WTC11 (cell line): ENCODE data around the gene SLC20A1. TPM values are rescaled to one million over a fixed set of nuclear protein-coding genes. Genes with fewer than 3 reads are reported as not detected.
"Not testable (repeated sequence)": the region's sequence is repeated elsewhere in the genome, so short reads cannot be mapped to it uniquely, and the experiment has no call there.

ENCODE experiments used
- ATAC-seq: fragments of 200-7000 bp; cut with Tn5 transposase; 2 replicates; pipeline ENCODE4 v1.10.0; 2021; ENCODE audit warnings: mild to moderate bottlenecking, moderate library complexity
- CTCF ChIA-PET: fragments of 300-600 bp; sonication (Branson Sonifier 250); formaldehyde crosslinking; loops from one replicate; lab custom pipeline; 2021; ENCODE audit warnings: antibody characterized with exemption; lab: Charles Lee
- POLR2A ChIA-PET: fragments of 350-600 bp; sonication (Branson Sonifier 250); formaldehyde crosslinking; loops from one replicate; lab custom pipeline; 2021; ENCODE audit warnings: antibody characterized with exemption; lab: Charles Lee
- DNase-seq: peaks from one replicate; pipeline ENCODE4 v3.0.0; 2021; ENCODE audit warnings: low spot score
- H3K27ac Mint-ChIP-seq: 2 replicates; pipeline ENCODE4 v1.8.0; 2021; ENCODE audit warnings: mixed read lengths
- H3K27me3 Mint-ChIP-seq: 2 replicates; pipeline ENCODE4 v1.8.0; 2021; ENCODE audit warnings: low read depth, mild to moderate bottlenecking, moderate library complexity, mixed read lengths
- H3K36me3 Mint-ChIP-seq: 2 replicates; pipeline ENCODE4 v1.8.0; 2021; ENCODE audit warnings: mixed read lengths
- H3K4me1 Mint-ChIP-seq: 2 replicates; pipeline ENCODE4 v1.8.0; 2022; ENCODE audit warnings: mixed read lengths
- H3K4me3 Mint-ChIP-seq: 2 replicates; pipeline ENCODE4 v1.8.0; 2021; ENCODE audit warnings: mild to moderate bottlenecking, moderate library complexity, mixed read lengths
- H3K9me3 Mint-ChIP-seq: 2 replicates; pipeline ENCODE4 v1.8.0; 2021; ENCODE audit warnings: mixed read lengths
- ETV6 ChIP-seq: sonication (generic); formaldehyde crosslinking; IDR thresholded peaks from 2 replicates; pipeline ENCODE4 v1.8.1; 2022; ENCODE audit warnings: mild to moderate bottlenecking, missing genetic modification reagents
- GTF2I ChIP-seq: fragments of 250-450 bp; sonication (Bioruptor Pico); conservative IDR thresholded peaks from 2 replicates; pipeline ENCODE4 v1.4.0; 2021; ENCODE audit warnings: mild to moderate bottlenecking
- JUN ChIP-seq: sonication (generic); formaldehyde crosslinking; IDR thresholded peaks from 2 replicates; pipeline ENCODE4 v1.8.0; 2023; ENCODE audit warnings: mild to moderate bottlenecking, missing genetic modification reagents
- NFATC4 ChIP-seq: fragments of 250-450 bp; sonication (Bioruptor Pico); IDR thresholded peaks from 2 replicates; pipeline ENCODE4 v1.9.0; 2021; ENCODE audit warnings: mild to moderate bottlenecking
- NR1H2 ChIP-seq: sonication (generic); formaldehyde crosslinking; IDR thresholded peaks from 2 replicates; pipeline ENCODE4 v1.9.0; 2021; ENCODE audit warnings: mild to moderate bottlenecking, moderate library complexity, missing genetic modification reagents
- RELA ChIP-seq: sonication (generic); formaldehyde crosslinking; IDR thresholded peaks from 2 replicates; pipeline ENCODE4 v1.8.1; 2022; ENCODE audit warnings: missing genetic modification reagents, mild to moderate bottlenecking, borderline replicate concordance
- SMAD4 ChIP-seq: sonication (generic); formaldehyde crosslinking; IDR thresholded peaks from 2 replicates; pipeline ENCODE4 v1.8.0; 2022; ENCODE audit warnings: mild to moderate bottlenecking, missing genetic modification reagents
- SP1 ChIP-seq: sonication (generic); formaldehyde crosslinking; conservative IDR thresholded peaks from 2 replicates; pipeline ENCODE4 v1.8.1; 2022; ENCODE audit warnings: missing genetic modification reagents
- ZNF138 ChIP-seq: sonication (generic); formaldehyde crosslinking; conservative IDR thresholded peaks from 2 replicates; pipeline ENCODE4 v1.8.1; 2022; ENCODE audit warnings: mild to moderate bottlenecking, moderate library complexity, missing genetic modification reagents
- ZNF263 ChIP-seq: sonication (generic); formaldehyde crosslinking; IDR thresholded peaks from 2 replicates; pipeline ENCODE4 v1.8.1; 2022; ENCODE audit warnings: low read depth, mild to moderate bottlenecking, moderate library complexity, missing genetic modification reagents
- ZNF416 ChIP-seq: fragments of 250-450 bp; sonication (Bioruptor Pico); IDR thresholded peaks from 2 replicates; pipeline ENCODE4 v1.9.0; 2021; ENCODE audit warnings: mild to moderate bottlenecking, inconsistent platforms
- ZNF423 ChIP-seq: fragments of 250-450 bp; sonication (Bioruptor Pico); IDR thresholded peaks from 2 replicates; pipeline ENCODE4 v2.1.2; 2022; ENCODE audit warnings: mild to moderate bottlenecking, moderate library complexity
- total RNA-seq: library from RNA; stranded (reverse); gene quantifications from 3 replicates; pipeline ENCODE4 v1.2.3, GENCODE V29; 2021
- TF ChIP-seq, protein P1 (sequence below): sonication (generic); formaldehyde crosslinking; conservative IDR thresholded peaks from 2 replicates; pipeline ENCODE4 v1.8.1; 2022; ENCODE audit warnings: mild to moderate bottlenecking, missing genetic modification reagents
- TF ChIP-seq, protein P2 (sequence below): fragments of 200-600 bp; IDR thresholded peaks from 2 replicates; pipeline ENCODE4 v1.8.0; 2022; ENCODE audit warnings: antibody characterized with exemption
- TF ChIP-seq, protein P3 (sequence below): sonication (generic); formaldehyde crosslinking; IDR thresholded peaks from 2 replicates; pipeline ENCODE4 v1.8.1; 2023; ENCODE audit warnings: mild to moderate bottlenecking, moderate library complexity, missing genetic modification reagents
- TF ChIP-seq, protein P4 (sequence below): fragments of 250-450 bp; sonication (Bioruptor Pico); IDR thresholded peaks from 2 replicates; pipeline ENCODE4 v1.9.0; 2021; ENCODE audit warnings: mild to moderate bottlenecking, borderline replicate concordance
- TF ChIP-seq, protein P5 (sequence below): sonication (generic); formaldehyde crosslinking; IDR thresholded peaks from 2 replicates; pipeline ENCODE4 v1.8.1; 2023; ENCODE audit warnings: mild to moderate bottlenecking, missing genetic modification reagents

SLC20A1 gene
- total RNA-seq, 1 experiment from 2014 or later, result 59.9 TPM

DNA sequence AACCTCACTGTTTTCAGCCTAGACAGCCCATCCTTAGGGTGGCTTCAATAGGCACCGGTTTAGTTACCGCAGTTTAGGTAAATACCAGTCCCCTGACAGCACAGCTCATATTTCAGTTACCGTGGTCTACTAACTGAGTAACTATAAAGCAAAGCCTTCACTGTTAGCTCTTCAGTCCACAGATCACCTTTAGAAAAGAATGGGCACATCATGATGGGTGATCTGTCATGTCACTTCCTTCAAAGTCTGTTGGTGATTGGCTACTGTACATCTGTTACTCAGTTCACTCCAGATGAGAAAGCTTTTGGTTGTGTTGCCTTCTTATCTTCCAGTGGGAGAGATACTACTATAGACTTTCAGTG lies 21.0 kb downstream of the SLC20A1 start:
- Mint-ChIP-seq H3K4me1 (peaks cover 4% of the 10 kb centered on the region), H3K27ac (no peak overlapping the region), H3K9me3 (no peaks in the 10 kb centered on the region), H3K4me3 (no peak overlapping the region), H3K36me3 (peaks cover 27% of the 10 kb centered on the region), H3K27me3 (no peaks in the 10 kb centered on the region; the same call in 1 of the 2 replicates)
- ATAC-seq, result no peak
- TF ChIP-seq ZNF416 (CRISPR knock-in tag) (no peak), JUN (CRISPR knock-in tag) (no peak), SMAD4 (CRISPR knock-in tag) (no peak), RELA (CRISPR knock-in tag) (no peak), ZNF423 (no peak), GTF2I (CRISPR knock-in tag) (no peak), ZNF138 (CRISPR knock-in tag) (no peak), ETV6 (CRISPR knock-in tag) (no peak), ZNF263 (CRISPR knock-in tag) (no peak), SP1 (CRISPR knock-in tag) (no peak), NR1H2 (CRISPR knock-in tag) (no peak), NFATC4 (CRISPR knock-in tag) (no peak)
- TF ChIP-seq, protein P1, sequence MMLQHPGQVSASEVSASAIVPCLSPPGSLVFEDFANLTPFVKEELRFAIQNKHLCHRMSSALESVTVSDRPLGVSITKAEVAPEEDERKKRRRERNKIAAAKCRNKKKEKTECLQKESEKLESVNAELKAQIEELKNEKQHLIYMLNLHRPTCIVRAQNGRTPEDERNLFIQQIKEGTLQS (CRISPR knock-in tag), result no peak
- TF ChIP-seq, protein P2, sequence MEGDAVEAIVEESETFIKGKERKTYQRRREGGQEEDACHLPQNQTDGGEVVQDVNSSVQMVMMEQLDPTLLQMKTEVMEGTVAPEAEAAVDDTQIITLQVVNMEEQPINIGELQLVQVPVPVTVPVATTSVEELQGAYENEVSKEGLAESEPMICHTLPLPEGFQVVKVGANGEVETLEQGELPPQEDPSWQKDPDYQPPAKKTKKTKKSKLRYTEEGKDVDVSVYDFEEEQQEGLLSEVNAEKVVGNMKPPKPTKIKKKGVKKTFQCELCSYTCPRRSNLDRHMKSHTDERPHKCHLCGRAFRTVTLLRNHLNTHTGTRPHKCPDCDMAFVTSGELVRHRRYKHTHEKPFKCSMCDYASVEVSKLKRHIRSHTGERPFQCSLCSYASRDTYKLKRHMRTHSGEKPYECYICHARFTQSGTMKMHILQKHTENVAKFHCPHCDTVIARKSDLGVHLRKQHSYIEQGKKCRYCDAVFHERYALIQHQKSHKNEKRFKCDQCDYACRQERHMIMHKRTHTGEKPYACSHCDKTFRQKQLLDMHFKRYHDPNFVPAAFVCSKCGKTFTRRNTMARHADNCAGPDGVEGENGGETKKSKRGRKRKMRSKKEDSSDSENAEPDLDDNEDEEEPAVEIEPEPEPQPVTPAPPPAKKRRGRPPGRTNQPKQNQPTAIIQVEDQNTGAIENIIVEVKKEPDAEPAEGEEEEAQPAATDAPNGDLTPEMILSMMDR, result no peak
- TF ChIP-seq, protein P3, sequence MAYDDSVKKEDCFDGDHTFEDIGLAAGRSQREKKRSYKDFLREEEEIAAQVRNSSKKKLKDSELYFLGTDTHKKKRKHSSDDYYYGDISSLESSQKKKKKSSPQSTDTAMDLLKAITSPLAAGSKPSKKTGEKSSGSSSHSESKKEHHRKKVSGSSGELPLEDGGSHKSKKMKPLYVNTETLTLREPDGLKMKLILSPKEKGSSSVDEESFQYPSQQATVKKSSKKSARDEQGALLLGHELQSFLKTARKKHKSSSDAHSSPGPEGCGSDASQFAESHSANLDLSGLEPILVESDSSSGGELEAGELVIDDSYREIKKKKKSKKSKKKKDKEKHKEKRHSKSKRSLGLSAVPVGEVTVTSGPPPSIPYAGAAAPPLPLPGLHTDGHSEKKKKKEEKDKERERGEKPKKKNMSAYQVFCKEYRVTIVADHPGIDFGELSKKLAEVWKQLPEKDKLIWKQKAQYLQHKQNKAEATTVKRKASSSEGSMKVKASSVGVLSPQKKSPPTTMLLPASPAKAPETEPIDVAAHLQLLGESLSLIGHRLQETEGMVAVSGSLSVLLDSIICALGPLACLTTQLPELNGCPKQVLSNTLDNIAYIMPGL (CRISPR knock-in tag), result no peak
- TF ChIP-seq, protein P4, sequence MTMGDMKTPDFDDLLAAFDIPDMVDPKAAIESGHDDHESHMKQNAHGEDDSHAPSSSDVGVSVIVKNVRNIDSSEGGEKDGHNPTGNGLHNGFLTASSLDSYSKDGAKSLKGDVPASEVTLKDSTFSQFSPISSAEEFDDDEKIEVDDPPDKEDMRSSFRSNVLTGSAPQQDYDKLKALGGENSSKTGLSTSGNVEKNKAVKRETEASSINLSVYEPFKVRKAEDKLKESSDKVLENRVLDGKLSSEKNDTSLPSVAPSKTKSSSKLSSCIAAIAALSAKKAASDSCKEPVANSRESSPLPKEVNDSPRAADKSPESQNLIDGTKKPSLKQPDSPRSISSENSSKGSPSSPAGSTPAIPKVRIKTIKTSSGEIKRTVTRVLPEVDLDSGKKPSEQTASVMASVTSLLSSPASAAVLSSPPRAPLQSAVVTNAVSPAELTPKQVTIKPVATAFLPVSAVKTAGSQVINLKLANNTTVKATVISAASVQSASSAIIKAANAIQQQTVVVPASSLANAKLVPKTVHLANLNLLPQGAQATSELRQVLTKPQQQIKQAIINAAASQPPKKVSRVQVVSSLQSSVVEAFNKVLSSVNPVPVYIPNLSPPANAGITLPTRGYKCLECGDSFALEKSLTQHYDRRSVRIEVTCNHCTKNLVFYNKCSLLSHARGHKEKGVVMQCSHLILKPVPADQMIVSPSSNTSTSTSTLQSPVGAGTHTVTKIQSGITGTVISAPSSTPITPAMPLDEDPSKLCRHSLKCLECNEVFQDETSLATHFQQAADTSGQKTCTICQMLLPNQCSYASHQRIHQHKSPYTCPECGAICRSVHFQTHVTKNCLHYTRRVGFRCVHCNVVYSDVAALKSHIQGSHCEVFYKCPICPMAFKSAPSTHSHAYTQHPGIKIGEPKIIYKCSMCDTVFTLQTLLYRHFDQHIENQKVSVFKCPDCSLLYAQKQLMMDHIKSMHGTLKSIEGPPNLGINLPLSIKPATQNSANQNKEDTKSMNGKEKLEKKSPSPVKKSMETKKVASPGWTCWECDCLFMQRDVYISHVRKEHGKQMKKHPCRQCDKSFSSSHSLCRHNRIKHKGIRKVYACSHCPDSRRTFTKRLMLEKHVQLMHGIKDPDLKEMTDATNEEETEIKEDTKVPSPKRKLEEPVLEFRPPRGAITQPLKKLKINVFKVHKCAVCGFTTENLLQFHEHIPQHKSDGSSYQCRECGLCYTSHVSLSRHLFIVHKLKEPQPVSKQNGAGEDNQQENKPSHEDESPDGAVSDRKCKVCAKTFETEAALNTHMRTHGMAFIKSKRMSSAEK (CRISPR knock-in tag), result no peak
- TF ChIP-seq, protein P5, sequence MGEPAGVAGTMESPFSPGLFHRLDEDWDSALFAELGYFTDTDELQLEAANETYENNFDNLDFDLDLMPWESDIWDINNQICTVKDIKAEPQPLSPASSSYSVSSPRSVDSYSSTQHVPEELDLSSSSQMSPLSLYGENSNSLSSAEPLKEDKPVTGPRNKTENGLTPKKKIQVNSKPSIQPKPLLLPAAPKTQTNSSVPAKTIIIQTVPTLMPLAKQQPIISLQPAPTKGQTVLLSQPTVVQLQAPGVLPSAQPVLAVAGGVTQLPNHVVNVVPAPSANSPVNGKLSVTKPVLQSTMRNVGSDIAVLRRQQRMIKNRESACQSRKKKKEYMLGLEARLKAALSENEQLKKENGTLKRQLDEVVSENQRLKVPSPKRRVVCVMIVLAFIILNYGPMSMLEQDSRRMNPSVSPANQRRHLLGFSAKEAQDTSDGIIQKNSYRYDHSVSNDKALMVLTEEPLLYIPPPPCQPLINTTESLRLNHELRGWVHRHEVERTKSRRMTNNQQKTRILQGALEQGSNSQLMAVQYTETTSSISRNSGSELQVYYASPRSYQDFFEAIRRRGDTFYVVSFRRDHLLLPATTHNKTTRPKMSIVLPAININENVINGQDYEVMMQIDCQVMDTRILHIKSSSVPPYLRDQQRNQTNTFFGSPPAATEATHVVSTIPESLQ (CRISPR knock-in tag), result no peak
- POLR2A ChIA-PET, result interaction anchor here (1.0 to 1.1 kb wide), 2 partner anchors 11 to 21 kb away, joined by 3 to 4 read pairs; partner anchors contain the start of gene SLC20A1
- CTCF ChIA-PET, result interaction anchor here (1.2 kb wide), 1 partner anchor 59 kb away, joined by 4 read pairs; no protein-coding TSS in a partner anchor
- DNase-seq, result no peak

DNA sequence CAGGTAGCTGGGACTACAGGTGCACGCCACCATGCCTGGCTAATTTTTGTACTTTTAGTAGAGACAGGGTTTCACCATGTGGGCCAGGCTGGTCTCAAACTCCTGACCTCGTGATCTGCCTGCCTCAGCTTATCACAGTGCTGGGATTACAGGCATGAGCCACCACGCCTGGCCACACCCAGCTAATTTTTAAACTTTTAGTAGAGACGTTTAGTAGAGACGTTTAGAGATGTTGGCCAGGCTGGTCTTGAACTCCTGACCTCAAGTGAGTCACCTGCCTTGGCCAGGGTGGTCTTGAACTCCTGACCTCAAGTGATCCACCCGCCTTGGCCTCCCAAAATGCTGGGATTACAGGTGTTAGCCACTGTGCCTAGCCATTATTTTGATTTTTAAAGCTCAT lies 21.8 kb downstream of the SLC20A1 start:
- H3K4me1 Mint-ChIP-seq, H3K9me3 Mint-ChIP-seq, DNase-seq, H3K27ac Mint-ChIP-seq, H3K27me3 Mint-ChIP-seq, H3K4me3 Mint-ChIP-seq, ATAC-seq: not testable (repeated sequence)
- POLR2A ChIA-PET, result interaction anchor here (0.7 kb wide), 1 partner anchor 53 kb away, joined by 4 read pairs; no protein-coding TSS in a partner anchor
- CTCF ChIA-PET, result interaction anchor here (1.6 kb wide), 1 partner anchor 22 kb away, joined by 4 read pairs; no protein-coding TSS in a partner anchor
- H3K36me3 Mint-ChIP-seq, result peaks cover 22% of the 10 kb centered on the region
